ENCODE measurements around the gene NFYA. TPM values are rescaled to one million over a fixed set of nuclear protein-coding genes. Genes with fewer than 3 reads are reported as not detected.

NFYA gene
- total RNA-seq, 2 experiments from 2014 or later, result 26.7 to 27.3 TPM

GRCh38 chr6:41045664-41046063, 27.1 kb upstream of the NFYA start:
- TF ChIP-seq CTCF (IDR thresholded peaks at IDR 0.05), result no peak
- intact Hi-C loops (cut with DNase I, micrococcal nuclease), result no loop called here
- Mint-ChIP-seq H3K27ac (no peak overlapping the region), H3K27me3 (no peaks in the 10 kb centered on the region), H3K36me3 (ENCODE audit: low read depth) (peaks cover 4% of the 10 kb centered on the region), H3K9me3 (no peaks in the 10 kb centered on the region), H3K4me3 (no peak overlapping the region), H3K4me1 (ENCODE audit: low read depth) (peaks cover 4% of the 10 kb centered on the region)
- CTCF ChIA-PET, result interaction anchor here (0.6 kb wide), 1 partner anchor 1828 kb away, joined by 3 read pairs; no protein-coding TSS in a partner anchor
- no peaks in the 10 kb centered on the region for H3K9me3 ChIP-seq (ENCODE audit: control insufficient read depth in 1 of 2, insufficient read depth in 1 of 2, low read length in 2 of 2)
- POLR2A ChIA-PET, result no interaction called here
- no peak for DNase-seq
- no peak overlapping the region for H3K4me3 ChIP-seq (ENCODE audit: low read length)
- peaks cover 3% of the 10 kb centered on the region for H3K36me3 ChIP-seq (ENCODE audit: insufficient read depth, low read length)
- no peaks in the 10 kb centered on the region for H3K4me1 ChIP-seq (ENCODE audit: insufficient read depth, low read length)
- no peak for ATAC-seq (ENCODE audit: poor library complexity)
- no peak overlapping the region for H3K27ac ChIP-seq (ENCODE audit: low read depth in 1 of 2, low read length in 2 of 2)
- H3K27me3 ChIP-seq (ENCODE audit: control insufficient read depth in 1 of 2, insufficient read depth in 2 of 2, low read length in 2 of 2), result no peaks in the 10 kb centered on the region

DNA sequence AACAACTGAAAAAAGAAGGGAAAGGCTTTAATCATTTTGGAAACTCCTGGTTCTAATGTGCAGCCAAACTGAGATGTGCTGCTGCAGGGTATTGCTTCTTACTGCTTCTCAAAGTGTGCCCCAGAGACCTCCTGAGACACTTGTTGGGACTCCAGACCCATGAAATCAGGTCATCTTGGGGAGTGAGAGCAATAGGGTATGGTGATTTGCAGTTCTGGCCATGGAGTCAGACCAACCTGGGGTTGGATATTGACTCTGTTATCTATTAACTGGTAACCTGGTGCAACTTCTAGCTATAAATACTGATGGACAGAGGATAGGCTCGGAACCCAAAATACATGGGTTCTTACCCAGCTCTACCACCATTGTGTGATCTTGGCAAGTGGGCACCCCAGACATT, 26.7 kb upstream of the NFYA start:
- Mint-ChIP-seq H3K36me3 (ENCODE audit: low read depth) (peaks cover 4% of the 10 kb centered on the region), H3K4me3 (no peak overlapping the region)
- POLR2A ChIA-PET, result no interaction called here

GRCh38 chr6:41047306-41047705, 25.5 kb upstream of the NFYA start:
- no peak overlapping the region for H3K4me3 Mint-ChIP-seq
- CTCF ChIA-PET, result no interaction called here
- POLR2A ChIA-PET, result no interaction called here
- no peak for ATAC-seq (ENCODE audit: poor library complexity)
- DNase-seq, result no peak
- H3K36me3 Mint-ChIP-seq (ENCODE audit: low read depth), result peaks cover 10% of the 10 kb centered on the region
- Histone ChIP-seq H3K36me3 (ENCODE audit: insufficient read depth, low read length) (peaks cover 3% of the 10 kb centered on the region), H3K4me3 (ENCODE audit: low read length) (no peak overlapping the region), H3K4me1 (ENCODE audit: insufficient read depth, low read length) (peaks cover 10% of the 10 kb centered on the region), H3K27me3 (ENCODE audit: control insufficient read depth in 1 of 2, insufficient read depth in 2 of 2, low read length in 2 of 2) (no peaks in the 10 kb centered on the region), H3K27ac (ENCODE audit: low read depth in 1 of 2, low read length in 2 of 2) (no peak overlapping the region), H3K9me3 (ENCODE audit: control insufficient read depth in 1 of 2, insufficient read depth in 1 of 2, low read length in 2 of 2) (no peaks in the 10 kb centered on the region)
- H3K27ac Mint-ChIP-seq, result no peak overlapping the region
- no peak for TF ChIP-seq CTCF (IDR thresholded peaks at IDR 0.05)
- no peaks in the 10 kb centered on the region for H3K27me3 Mint-ChIP-seq
- peaks cover 16% of the 10 kb centered on the region for H3K4me1 Mint-ChIP-seq (ENCODE audit: low read depth)
- no peaks in the 10 kb centered on the region for H3K9me3 Mint-ChIP-seq
- intact Hi-C loops (cut with DNase I, micrococcal nuclease), result no loop called here

More for the DNA sequence above, 26.7 kb upstream of the NFYA start:
- H3K27ac Mint-ChIP-seq, result no peak overlapping the region
- H3K9me3 Mint-ChIP-seq, result no peaks in the 10 kb centered on the region
- no peaks in the 10 kb centered on the region for H3K27me3 Mint-ChIP-seq
- no peak for ATAC-seq (ENCODE audit: poor library complexity)
- intact Hi-C loops (cut with DNase I, micrococcal nuclease), result no loop called here
- no peak for DNase-seq
- Histone ChIP-seq H3K4me1 (ENCODE audit: insufficient read depth, low read length) (no peaks in the 10 kb centered on the region), H3K27ac (ENCODE audit: low read depth in 1 of 2, low read length in 2 of 2) (no peak overlapping the region), H3K9me3 (ENCODE audit: control insufficient read depth in 1 of 2, insufficient read depth in 1 of 2, low read length in 2 of 2) (no peaks in the 10 kb centered on the region), H3K4me3 (ENCODE audit: low read length) (no peak overlapping the region), H3K36me3 (ENCODE audit: insufficient read depth, low read length) (peaks cover 3% of the 10 kb centered on the region), H3K27me3 (ENCODE audit: control insufficient read depth in 1 of 2, insufficient read depth in 2 of 2, low read length in 2 of 2) (no peaks in the 10 kb centered on the region)
- H3K4me1 Mint-ChIP-seq (ENCODE audit: low read depth), result peaks cover 4% of the 10 kb centered on the region
- TF ChIP-seq CTCF (IDR thresholded peaks at IDR 0.05), result no peak
- CTCF ChIA-PET, result no interaction called here
